HL-60 (cell line): Measurements from ENCODE around the gene CDC42.
"Not testable (repeated sequence)": the region's sequence is repeated elsewhere in the genome, so short reads cannot be mapped to it uniquely, and the experiment has no call there.

Experiments used
- DNase-seq, 2 experiments: peaks; one replicate each; pipeline ENCODE4 v3.0.0-alpha.2; 2010 to 2020; ENCODE audit warnings: low read depth in 1 of 2, low spot score in 1 of 2
- H3K27ac ChIP-seq: fragments of 250-450 bp; sonication (Bioruptor Pico); replicated peaks from 2 replicates; pipeline ENCODE4 v1.5.1; 2020; ENCODE audit warnings: mild to moderate bottlenecking, moderate library complexity
- H3K27me3 ChIP-seq: fragments of 250-450 bp; sonication (Bioruptor Pico); 2 replicates; pipeline ENCODE4 v1.5.1; 2021; ENCODE audit warnings: mild to moderate bottlenecking, moderate library complexity; ENCODE audit not compliant: insufficient read depth, poor library complexity, severe bottlenecking
- H3K4me3 ChIP-seq: replicated peaks from 2 replicates; pipeline ENCODE4 v1.5.1; 2011; ENCODE audit warnings: mild to moderate bottlenecking, control low read depth, low read length; ENCODE audit not compliant: insufficient read depth
- CTCF ChIP-seq: IDR thresholded peaks from one replicate; pipeline ENCODE4 v1.5.1; 2011; ENCODE audit warnings: low read length, control low read depth, inconsistent platforms; ENCODE audit not compliant: insufficient read depth
- GABPA ChIP-seq: IDR thresholded peaks from 2 replicates; pipeline ENCODE4 v1.6.1; 2012; ENCODE audit warnings: low read depth
- POLR2AphosphoS5 ChIP-seq: IDR thresholded peaks from 2 replicates; pipeline ENCODE4 v1.6.1; 2012; ENCODE audit warnings: low read depth
- SPI1 ChIP-seq: IDR thresholded peaks from 2 replicates; pipeline ENCODE4 v1.6.1; 2012; ENCODE audit warnings: low read depth, mild to moderate bottlenecking, borderline replicate concordance
- TF ChIP-seq, protein P1 (sequence below): IDR thresholded peaks from 2 replicates; pipeline ENCODE4 v1.6.1; 2012; ENCODE audit warnings: low read depth; ENCODE audit not compliant: insufficient replicate concordance

CDC42 gene

DNA sequence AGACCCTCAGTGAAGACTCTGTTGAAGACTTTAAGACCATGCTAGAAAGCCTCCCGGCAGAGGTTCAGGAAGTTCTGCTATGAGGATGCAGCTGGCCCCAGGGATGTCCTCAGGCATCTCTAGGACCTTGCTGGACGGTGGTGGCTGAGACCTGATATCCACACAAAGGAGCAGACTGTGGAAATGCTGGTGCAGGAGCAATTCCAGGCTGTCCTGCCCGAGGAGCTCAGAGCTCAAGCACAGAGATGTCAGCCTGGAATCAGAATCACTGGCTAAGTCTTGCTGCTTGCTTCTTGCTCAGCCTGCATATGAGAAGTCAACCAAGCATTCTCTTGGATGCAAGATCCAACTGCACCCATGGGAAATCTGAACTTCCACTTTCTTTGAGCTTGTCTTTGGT lies 22.0 kb upstream of the CDC42 start:
- no peak for TF ChIP-seq POLR2AphosphoS5
- TF ChIP-seq SPI1: no peak
- no peak for TF ChIP-seq CTCF
- no peak for DNase-seq
- Histone ChIP-seq H3K4me3 (no peak overlapping the region), H3K27ac (no peak overlapping the region), H3K27me3 (no peaks in the 10 kb centered on the region)

GRCh38 chr1:22031214-22031962 lies 21.1 kb upstream of the CDC42 start:
- TF ChIP-seq GABPA (no peak), SPI1 (peak; percentile 69)
- Histone ChIP-seq H3K27me3 (no peaks in the 10 kb centered on the region), H3K4me3 (no peak overlapping the region), H3K27ac (peak overlapping the region; percentile 45)
- DNase-seq: no peak

- H3K4me3 ChIP-seq, H3K27me3 ChIP-seq, H3K27ac ChIP-seq, DNase-seq: not testable (repeated sequence)
These were observed 17.7 kb upstream of the CDC42 start for GRCh38 chr1:22034834-22035233.

- TF ChIP-seq SPI1 (peak; percentile 52; the same call in 1 of the 2 replicates), POLR2AphosphoS5 (no peak), CTCF (no peak)
- TF ChIP-seq, protein P1, sequence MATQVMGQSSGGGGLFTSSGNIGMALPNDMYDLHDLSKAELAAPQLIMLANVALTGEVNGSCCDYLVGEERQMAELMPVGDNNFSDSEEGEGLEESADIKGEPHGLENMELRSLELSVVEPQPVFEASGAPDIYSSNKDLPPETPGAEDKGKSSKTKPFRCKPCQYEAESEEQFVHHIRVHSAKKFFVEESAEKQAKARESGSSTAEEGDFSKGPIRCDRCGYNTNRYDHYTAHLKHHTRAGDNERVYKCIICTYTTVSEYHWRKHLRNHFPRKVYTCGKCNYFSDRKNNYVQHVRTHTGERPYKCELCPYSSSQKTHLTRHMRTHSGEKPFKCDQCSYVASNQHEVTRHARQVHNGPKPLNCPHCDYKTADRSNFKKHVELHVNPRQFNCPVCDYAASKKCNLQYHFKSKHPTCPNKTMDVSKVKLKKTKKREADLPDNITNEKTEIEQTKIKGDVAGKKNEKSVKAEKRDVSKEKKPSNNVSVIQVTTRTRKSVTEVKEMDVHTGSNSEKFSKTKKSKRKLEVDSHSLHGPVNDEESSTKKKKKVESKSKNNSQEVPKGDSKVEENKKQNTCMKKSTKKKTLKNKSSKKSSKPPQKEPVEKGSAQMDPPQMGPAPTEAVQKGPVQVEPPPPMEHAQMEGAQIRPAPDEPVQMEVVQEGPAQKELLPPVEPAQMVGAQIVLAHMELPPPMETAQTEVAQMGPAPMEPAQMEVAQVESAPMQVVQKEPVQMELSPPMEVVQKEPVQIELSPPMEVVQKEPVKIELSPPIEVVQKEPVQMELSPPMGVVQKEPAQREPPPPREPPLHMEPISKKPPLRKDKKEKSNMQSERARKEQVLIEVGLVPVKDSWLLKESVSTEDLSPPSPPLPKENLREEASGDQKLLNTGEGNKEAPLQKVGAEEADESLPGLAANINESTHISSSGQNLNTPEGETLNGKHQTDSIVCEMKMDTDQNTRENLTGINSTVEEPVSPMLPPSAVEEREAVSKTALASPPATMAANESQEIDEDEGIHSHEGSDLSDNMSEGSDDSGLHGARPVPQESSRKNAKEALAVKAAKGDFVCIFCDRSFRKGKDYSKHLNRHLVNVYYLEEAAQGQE: no peak
- H3K4me3 ChIP-seq: no peak overlapping the region
- H3K27ac ChIP-seq: peak overlapping the region; percentile 97
- no peaks in the 10 kb centered on the region for H3K27me3 ChIP-seq
- no peak for DNase-seq
These were observed 15.0 kb upstream of the CDC42 start for GRCh38 chr1:22037520-22037919.

DNA sequence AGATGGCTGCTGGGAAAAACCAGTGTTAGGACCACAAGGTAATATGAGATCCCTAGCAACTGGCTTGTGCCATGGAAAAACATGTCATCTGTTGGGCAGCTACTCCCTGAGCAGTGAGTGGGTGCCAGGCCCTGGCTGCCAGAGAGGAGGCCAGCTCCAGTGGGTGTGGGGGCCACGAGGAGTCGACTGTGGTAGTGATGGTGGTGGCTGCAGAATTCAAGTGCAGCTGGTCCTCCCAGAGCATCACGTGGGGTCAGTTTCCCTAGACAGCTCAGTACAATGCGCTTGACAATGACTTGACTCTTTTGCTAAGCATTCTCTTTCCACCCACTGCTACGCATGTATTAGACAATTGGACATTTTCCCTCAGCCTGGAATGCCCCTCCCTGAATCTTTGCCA lies 14.5 kb upstream of the CDC42 start:
- Histone ChIP-seq H3K27ac (peak overlapping the region; percentile 97), H3K27me3 (no peaks in the 10 kb centered on the region), H3K4me3 (no peak overlapping the region)
- no peak for DNase-seq
- TF ChIP-seq GABPA (no peak), SPI1 (no peak)

- H3K27ac ChIP-seq: peak overlapping the region; percentile 97
- no peaks in the 10 kb centered on the region for H3K27me3 ChIP-seq
- DNase-seq: peak; percentile 77 to 98
- TF ChIP-seq SPI1 (peak; percentile 82; the same call in 1 of the 2 replicates), POLR2AphosphoS5 (peak; percentile 50; the same call in 1 of the 2 replicates), CTCF (no peak), GABPA (no peak)
- TF ChIP-seq, protein P1: no peak
- H3K4me3 ChIP-seq: peak overlapping the region; percentile 11; the same call in 1 of the 2 replicates
These were observed 12.8 kb upstream of the CDC42 start for GRCh38 chr1:22039594-22040285.
